NOMO-1 treated with DMSO at 0.1 percent for 48 hours (cell line): ENCODE data around the gene CNGB1.
A peak's percentile ranks its signal among the peaks of the same experiment; 100 is the strongest.
"Not testable (repeated sequence)": the region's sequence is repeated elsewhere in the genome, so short reads cannot be mapped to it uniquely, and the experiment has no call there.

Experiments
- DNase-seq: peaks from one replicate; lab custom pipeline; 2025; ENCODE audit not compliant: unreplicated experiment; lab: John Stamatoyannopoulos, UW

The CNGB1 gene

DNA sequence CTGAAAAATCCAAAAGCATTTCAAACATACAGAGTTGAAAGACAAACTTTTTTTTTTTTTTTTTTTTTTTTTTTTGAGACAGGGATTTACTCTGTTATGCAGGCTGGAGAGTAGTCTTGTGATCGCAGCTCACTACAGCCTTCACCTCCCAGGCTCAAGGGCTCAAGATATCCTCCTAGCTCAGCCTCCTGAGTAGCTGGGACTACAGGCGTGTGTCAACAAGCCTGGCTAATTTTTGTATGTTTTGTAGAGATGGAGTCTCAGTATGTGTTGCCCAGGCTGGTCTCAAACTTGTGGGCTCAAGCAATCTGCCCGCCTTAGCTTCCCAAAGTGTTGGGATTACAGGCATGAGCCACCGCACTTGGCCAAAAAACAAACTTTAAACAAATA lies 104.4 kb downstream of the CNGB1 start:
- DNase-seq = no peak

DNA sequence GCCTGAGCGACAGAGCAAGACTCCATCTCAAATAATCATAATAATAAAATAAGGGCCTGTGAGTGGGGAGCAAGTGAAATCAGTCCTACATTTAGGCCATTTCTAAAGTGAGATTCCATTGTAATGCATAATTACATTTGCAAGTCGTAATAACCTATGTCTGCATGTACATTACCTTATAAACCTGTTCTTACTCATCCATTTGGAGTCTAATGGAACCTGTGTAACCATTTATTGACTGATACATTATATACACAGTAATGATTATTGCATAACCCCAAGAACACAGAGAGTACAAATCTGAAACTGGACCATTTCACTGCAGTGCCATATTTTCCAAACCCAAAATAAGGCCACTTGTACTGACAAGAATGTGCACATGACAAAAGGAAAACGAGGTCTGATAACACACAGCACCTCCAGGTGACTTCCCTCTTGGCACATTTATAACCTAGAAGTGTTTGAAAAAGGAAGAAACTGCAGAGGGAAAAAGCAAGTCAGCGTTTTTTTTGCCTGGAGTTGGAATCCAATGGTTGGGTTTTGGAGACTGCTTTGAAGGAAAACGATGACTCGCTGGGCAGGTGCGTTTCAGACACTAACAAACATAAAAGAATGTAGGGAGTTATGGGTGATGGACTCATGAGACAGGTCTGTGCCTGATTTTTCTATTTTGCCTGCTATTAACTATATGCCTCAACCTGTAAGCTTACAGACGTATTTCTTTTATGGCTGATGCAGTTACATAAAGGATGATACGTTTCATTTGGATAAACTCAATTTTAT lies 105.0 kb downstream of the CNGB1 start:
- no peak for DNase-seq

DNA sequence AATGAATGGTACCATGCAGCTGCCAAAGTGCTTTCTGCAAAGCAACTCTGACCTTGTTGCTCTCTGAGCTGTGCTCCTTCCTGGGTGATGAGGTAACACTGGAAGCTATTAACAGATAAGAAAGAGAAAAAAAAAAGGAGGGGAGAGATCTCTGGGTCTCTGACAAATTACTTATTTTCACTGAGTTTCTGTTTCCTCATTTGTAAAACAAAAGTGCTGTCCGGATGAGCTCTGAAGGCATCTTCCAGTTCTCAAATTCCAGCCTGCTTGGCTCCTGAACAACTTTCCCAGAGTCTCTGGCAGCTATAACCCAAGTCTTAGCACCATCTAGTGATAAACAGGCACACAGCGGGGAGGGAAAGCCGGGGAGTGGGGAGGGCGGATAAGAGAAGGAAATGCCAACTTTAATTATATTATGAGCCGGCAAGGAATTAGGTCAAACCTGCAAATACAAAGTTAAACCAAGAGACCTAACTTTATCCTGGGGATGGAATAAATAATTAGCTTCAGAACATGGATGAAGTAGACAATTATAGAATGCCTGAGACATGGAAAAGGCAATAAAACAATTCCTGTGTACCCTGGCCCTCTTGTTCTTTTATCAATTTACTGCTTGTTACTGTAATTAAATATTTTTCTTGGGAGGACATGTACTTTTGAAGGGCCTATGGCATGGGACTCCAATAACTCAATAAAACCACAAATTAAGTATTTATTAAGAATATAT lies 107.3 kb downstream of the CNGB1 start:
- no peak for DNase-seq

DNA sequence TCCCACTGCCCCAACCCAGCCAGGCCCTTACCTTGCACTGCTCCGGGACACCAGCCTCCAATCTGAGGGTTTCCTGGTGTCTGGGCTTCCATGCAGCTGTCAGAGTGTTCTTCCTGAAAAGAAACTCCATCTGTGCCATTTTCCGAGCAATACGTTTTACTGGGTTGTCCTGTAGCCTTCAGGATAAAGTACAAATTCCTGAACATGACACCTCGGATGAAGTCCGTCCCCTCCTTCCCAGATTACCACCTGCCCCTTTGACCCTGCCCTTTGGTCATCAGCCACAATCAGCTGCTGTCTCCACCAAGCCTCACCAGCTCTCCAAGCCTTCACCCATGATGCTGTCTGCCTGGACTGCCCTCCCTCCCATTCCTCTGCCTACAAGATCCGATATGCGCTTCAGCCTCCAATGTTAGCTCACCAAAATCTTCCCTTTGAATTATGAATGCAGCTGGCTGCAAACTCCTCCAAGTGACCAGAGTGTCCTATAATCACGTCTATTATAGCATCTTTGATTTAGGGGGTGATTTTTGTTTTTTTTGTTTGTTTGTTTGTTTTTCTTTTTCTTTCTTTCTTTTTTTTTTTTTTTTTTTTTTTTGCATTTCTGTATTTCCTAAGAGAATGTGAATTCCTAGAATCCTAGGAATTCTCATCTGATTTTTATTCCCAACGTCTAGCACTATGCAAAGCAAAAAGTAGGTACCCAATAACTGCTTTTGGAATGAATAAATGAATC lies 108.1 kb downstream of the CNGB1 start:
- no peak for DNase-seq

DNA sequence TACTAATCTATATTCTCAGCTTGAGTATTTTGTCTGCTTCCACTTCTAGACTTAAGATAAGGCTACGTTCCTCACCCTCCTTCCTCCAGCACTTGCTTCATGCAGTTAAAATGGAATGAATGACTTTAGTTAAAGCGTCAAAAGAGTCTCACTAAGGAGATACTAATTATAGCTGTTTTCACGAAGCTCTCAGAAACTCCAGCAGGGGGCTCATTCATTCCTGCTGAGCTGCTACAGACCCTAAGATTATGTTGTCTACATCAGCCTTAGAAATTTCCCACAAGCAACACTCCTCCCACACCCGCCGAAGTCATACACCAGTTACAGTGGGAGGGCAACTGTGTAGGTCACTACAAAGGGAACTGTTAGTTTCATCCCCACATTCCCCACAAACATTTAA lies 111.6 kb downstream of the CNGB1 start:
- DNase-seq = peak; percentile 18

DNA sequence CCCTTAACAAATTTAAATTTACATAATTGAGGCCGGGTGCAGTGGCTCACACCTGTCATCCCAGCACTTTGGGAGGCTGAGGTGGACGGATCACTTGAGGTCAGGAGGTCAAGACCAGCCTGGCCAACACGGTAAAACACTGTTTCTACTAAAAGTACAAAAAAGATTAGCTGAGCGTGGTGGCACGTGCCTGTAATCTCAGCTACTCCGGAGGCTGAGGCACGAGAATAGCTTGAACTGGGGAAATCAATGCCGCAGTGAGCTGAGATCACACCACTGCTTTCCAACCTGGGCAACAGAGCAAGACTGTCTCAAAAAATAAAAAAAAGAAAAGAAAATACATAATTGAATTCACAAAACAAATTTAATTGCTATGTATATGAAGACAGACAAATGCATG lies 112.3 kb downstream of the CNGB1 start:
- no peak for DNase-seq

DNA sequence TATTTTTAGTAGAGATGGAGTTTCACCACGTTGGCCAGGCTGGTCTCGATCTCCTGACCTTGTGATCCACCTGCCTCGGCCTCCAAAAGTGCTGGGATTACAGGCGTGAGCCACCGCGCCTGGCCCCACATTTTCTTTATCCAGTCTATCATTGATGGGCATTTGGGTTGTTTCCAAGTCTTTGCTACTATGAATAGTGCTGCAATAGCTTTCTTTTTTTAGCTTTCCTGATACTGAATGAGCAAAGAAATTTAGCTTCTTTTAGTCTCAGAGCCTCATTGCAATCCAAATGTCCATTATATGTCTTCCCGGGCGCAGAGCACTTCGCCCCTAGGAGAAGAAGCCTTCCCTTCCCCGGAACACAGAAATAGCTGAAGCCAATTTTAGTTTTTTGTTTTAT lies 112.9 kb downstream of the CNGB1 start:
- not testable (repeated sequence) for DNase-seq

DNA sequence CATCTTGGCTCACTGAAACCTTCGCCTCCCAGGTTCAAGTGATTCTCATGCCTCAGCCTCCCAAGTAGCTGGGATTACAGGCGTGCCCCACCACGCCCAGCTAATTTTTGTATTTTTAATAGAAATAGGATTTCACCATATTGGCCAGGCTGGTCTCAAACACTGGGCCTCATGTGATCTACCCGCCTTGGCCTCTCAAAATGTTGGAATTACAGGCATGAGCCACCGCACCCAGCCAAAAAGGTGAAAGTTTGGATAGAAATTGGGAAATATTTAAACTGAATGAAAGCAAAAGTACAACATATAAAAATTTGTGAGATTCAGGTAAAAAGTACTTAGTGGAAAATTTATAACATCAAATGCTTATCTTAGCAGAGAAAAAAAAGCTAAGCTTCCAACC lies 115.7 kb downstream of the CNGB1 start:
- no peak for DNase-seq

DNA sequence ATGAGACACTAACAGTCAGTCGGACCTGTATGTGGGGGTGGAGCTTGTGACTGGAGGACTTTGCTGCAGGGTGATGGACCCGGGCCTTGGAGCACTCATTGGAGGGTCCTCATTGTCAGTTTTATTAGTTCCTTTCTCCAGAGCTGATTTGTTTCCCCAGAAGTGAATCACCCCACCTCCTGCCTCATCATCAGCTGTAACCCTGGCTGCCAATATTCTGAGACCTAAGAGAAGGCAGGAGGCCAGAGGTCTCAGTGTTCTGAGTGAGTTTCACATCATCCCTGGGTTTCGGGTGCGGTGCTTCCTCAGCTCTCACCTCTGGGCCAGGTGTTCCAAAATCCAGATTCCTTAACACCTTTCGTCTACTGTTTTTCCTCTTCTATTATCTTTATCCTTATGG lies 118.7 kb downstream of the CNGB1 start:
- DNase-seq = no peak

DNA sequence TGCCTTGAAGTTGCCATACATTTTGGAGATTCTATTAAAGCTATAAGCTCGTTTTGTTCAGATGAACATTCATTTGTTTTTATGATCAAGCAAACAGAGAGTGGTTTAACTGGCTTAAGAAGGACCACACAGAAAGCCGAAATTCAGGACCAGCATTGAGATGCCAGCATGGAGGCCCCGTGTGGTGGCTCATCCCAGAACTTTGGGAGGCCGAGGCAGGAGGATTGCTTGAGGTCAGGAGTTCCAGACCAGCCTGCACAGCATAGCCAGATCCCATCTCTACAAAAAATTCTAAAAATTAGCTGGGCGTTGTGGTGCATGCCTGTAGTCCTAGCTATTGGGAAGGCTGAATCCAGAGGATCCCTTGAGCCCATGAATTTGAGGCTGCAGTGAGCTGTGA lies 122.7 kb downstream of the CNGB1 start:
- DNase-seq = no peak

DNA sequence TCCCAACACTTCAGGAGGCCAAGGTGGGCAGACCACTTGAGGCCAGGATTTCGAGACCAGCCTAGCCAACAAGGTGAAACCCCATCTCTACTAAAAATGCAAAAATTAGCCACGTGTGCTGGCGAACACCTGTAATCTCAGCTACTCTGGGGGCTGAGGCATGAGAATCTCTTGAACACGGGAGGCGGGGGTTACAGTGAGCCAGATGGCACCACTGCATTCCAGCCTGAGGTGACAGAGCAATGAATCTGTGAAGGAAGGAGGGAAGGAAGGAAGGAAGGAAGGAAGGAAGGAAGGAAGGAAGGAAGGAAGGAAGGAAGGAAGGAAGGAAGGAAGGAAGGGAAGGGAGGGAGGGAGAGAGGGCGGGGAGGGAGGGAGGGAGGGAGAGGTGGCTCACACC lies 124.0 kb downstream of the CNGB1 start:
- DNase-seq = not testable (repeated sequence)

DNA sequence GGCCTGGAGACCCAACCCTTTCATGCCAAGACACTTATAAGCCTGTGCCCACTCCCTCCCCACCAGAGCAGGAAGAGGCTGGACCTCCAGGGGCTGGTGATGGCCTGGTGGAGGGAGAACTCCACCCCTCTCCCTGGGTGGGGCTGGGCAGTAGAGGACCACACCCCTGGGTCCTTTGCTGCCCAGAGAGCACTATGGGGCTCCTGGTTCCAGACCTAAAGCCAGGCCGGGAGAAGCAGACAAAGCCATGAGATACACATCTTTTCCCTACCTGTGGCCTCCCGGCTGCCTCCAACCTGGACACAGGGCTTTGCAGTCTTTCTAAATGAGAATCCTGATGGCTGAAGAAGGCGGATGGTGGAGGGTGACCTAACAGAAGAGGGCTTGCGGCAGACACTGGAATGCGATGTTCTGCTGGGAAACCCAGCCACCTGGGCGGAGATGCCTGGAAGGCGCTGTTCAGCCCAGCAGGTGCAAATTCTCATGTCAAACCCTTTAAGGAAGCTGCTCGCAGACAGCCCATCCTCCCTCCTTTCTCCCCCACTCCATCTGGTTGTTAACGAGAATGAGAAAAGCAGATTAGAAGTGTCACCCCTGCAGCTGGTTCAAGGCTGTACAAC lies 124.7 kb downstream of the CNGB1 start:
- DNase-seq = no peak

DNA sequence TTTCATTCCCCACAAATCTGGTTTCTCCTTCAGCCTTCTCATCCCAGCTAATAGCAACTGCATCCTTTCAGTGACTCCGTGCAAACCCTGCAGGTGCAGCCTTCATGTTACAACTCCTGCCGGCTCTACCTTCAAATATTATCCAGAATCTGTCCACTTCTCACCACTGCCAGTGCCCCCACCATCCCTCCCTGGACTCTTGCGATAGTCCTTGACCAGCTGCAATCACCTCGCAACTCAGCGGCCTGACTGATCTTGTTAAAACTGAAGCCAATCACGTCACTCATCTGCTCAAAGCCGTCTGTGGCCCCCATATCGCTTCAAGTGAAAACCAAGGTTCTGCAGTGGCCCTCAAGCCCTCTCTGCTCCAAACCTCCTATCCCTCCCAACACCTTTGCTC lies 125.8 kb downstream of the CNGB1 start:
- no peak for DNase-seq

DNA sequence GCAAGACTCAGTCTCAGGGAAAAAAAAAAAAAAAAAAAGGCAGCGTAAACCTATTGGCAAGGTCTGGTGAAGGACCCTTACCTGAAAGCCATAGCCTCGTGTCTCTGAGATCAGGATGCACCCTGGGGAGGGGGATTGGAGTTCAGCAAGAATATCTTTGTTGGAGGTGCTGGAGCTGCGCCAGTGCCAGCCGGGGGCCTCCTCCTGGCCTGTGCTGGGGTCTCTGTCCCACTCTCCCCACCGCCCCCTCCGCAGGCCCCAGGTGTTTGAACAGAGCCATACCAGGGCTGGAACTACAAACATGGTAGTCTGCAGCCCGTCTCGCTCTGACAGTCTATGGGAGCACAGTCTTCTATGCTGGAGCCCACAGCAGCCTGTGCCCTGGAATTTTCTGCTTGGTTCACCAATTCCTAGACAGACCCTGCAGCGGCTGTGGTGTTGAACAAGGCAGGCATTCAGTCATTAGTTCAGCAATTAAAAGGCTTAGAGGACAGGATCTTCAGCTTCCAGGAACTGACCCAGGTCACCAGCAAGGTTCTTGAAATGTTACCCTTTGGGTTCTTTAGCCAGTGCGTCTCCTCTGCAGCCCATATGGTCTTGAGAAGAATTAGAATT lies 126.4 kb downstream of the CNGB1 start:
- no peak for DNase-seq

DNA sequence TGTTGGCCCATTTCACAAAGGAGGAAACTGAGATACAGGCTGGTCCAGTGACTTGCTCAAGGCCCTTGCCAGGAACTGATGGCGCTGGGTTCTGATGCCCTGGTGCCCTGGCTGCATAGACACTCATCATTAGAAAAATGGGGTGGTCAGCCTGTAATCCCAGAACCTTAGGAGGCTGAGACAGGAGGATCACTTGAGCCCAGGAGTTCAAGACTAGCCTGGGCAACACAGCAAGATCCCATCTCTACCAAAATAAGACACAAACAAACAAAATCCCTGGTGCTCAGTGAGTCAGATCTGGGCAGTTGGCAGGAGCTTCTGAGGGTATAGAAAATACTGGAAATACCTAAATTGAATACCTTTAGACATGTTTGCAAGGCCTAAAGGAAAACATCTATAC lies 127.5 kb downstream of the CNGB1 start:
- no peak for DNase-seq

DNA sequence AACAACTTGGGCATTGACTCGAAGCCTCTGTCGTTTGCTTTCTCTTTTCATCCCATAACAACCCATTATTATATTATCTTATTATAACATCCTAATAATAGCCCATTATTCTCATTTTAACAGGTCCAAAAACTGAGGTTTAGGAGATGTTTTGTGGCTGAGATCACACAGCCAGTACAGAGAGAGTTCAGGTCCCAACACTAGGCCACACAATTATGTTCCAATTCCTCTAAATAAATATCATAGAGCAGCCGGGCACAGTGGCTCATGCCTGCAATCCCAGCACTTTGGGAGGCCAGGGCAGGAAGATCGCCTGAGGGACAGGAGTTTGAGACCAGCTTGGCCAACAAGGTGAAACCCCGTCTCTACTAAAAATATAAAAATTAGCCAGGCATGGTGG lies 128.3 kb downstream of the CNGB1 start:
- no peak for DNase-seq

DNA sequence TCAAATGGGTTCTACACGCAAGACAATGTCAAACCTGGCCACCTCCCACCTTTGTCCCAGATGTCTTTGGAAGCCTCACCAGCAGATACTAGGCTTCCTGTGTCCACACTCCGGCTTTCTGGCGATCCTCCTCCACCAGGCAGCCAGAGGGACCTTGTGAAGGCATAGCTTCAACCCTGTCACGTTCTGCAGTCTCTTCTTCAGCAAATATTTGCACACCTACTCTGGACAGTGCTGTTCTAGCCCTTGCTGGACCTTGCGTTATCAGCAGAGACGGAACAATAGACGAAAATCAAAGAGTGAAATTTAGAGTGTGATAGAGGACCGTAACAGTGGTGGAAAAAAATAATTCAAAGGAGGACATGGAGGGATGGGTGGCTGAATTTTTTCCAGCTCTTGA lies 130.1 kb downstream of the CNGB1 start:
- no peak for DNase-seq

DNA sequence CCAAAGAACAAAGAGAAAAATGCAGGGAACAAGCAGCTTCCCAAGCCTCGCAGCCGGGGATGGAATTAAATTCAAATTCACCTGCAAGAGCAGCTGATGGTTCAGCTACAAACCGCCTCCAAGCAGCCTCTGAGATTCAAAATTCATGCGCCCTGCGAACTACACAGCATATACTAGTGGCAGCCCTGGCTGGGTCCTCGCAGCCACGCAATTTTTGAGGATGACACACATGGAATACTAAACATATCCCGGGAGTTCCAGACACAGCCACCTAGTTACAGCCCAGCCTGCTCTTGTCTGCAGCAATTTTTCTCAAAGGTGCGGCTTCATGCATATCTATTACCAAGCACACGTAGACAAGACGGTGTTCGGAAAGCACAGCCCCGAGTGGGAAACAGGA lies 132.8 kb downstream of the CNGB1 start:
- no peak for DNase-seq

DNA sequence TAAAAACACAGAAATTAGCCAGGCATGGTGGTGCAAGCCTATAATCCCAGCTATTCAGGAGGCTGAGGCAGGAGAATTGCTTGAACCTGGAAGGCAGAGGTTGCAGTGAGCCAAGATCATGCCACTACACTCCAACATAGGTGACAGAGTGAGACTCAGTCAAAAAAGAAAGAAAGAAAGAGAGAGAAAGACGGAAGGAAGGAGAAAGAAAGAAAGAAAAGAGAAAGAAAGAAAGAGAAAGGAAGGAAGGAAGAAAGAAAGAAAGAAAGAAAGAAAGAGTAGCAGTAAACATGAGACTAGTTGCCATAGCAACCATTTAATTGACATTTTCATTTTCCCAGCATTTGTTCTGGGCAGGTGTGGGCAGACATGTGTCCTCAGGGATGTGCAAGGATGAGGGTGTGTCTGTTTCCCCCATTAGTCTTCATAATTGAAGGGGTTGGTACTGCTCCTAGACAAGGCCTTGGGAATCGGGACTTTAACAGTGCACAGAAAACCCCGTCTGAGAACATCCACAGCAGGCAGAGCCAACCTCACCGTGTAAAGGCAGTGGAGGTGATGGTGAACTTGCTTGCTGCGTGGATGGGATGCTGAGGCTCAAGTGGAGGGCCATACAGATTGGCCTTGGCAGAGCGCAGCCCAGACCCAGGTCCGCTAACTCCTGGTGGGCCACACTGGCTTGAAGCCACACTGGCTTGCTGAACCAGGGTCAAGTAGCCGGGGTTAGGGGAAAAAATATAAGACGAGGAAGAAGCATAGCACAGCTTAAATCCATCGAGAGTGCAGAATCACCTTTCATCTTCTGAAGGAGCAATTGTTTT lies 133.4 kb downstream of the CNGB1 start:
- no peak for DNase-seq

DNA sequence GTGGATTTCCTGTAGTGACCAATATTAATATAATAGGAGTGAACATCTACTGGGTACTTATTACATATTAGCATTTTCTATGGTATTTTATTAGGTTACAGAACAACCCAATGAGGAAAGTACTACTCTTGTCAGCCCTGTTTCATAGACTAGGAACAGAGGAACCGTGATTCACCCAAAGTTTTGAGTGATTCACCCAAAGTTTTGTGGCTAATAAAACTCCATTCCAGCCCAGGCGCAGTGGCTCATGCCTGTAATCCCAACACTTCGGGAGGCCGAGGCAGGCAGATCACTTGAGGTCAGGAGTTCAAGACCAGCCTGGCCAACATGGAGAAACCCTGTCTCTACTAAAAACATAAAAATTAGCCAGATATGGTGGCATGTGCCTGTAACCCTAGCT lies 135.5 kb downstream of the CNGB1 start:
- DNase-seq = not testable (repeated sequence)
